OCI-LY7 (cell line): ENCODE data around the gene NRDC. TPM values are rescaled to one million over a fixed set of nuclear protein-coding genes. Genes with fewer than 3 reads are reported as not detected.

Experiments used
- BruUV-seq: library from RNA; stranded (reverse); fragments of 400-500 nt; replicated peaks from 2 replicates; lab custom pipeline; 2021; lab: Mats Ljungman, UMichigan
- CTCF ChIA-PET: fragments of 300-600 bp; sonication (Branson Sonifier 250); formaldehyde crosslinking; loops from one replicate; lab custom pipeline; 2022; ENCODE audit warnings: antibody characterized with exemption; ENCODE audit not compliant: unreplicated experiment; lab: Charles Lee
- POLR2A ChIA-PET: fragments of 300-600 bp; sonication (Branson Sonifier 250); formaldehyde crosslinking; loops from one replicate; lab custom pipeline; 2022; ENCODE audit warnings: antibody characterized with exemption; lab: Charles Lee
- DNase-seq: peaks from one replicate; pipeline ENCODE4 v3.0.0-alpha.2; 2015; ENCODE audit warnings: low spot score
- H2AFZ ChIP-seq: fragments of 200-600 bp; sonication (generic), shearing (Covaris generic); 2 replicates; pipeline ENCODE4 v1.6.1; 2014; ENCODE audit warnings: mild to moderate bottlenecking, antibody characterized with exemption, low read length, moderate library complexity
- H3K27ac ChIP-seq: fragments of 200-600 bp; sonication (generic); 2 replicates; pipeline ENCODE4 v1.5.1; 2014; ENCODE audit warnings: mixed run types, low read depth, mild to moderate bottlenecking, moderate library complexity, low read length, inconsistent platforms; ENCODE audit not compliant: poor library complexity, severe bottlenecking
- H3K36me3 ChIP-seq: fragments of 200-600 bp; sonication (generic); 2 replicates; pipeline ENCODE4 v1.6.1; 2014; ENCODE audit warnings: mild to moderate bottlenecking, antibody characterized with exemption, low read length, moderate library complexity, mixed read lengths; ENCODE audit not compliant: insufficient read depth
- H3K4me1 ChIP-seq: fragments of 200-600 bp; sonication (generic); 2 replicates; pipeline ENCODE4 v1.5.1; 2014; ENCODE audit warnings: mild to moderate bottlenecking, low read length; ENCODE audit not compliant: insufficient read depth, poor library complexity, severe bottlenecking
- H3K4me2 ChIP-seq: fragments of 200-600 bp; sonication (generic); 2 replicates; pipeline ENCODE4 v1.6.1; 2014; ENCODE audit warnings: mild to moderate bottlenecking, low read length
- H3K4me3 ChIP-seq: fragments of 200-600 bp; sonication (generic); 2 replicates; pipeline ENCODE4 v1.5.1; 2014; ENCODE audit warnings: mild to moderate bottlenecking, low read depth, low read length; ENCODE audit not compliant: poor library complexity, severe bottlenecking
- H3K79me2 ChIP-seq: fragments of 200-600 bp; sonication (generic); 2 replicates; pipeline ENCODE4 v1.6.1; 2016; ENCODE audit warnings: low read depth, mild to moderate bottlenecking, low read length, moderate library complexity, mixed read lengths; ENCODE audit not compliant: insufficient read depth
- H3K9me2 ChIP-seq: fragments of 200-600 bp; sonication (generic); 2 replicates; pipeline ENCODE4 v1.6.1; 2016; ENCODE audit warnings: mild to moderate bottlenecking, low read length, mixed read lengths; ENCODE audit not compliant: insufficient read depth
- H3K9me3 ChIP-seq: fragments of 200-600 bp; sonication (generic); 2 replicates; pipeline ENCODE4 v1.6.1; 2014; ENCODE audit warnings: mild to moderate bottlenecking, mixed run types, low read length, mixed read lengths
- H4K20me1 ChIP-seq: fragments of 200-600 bp; sonication (generic); 2 replicates; pipeline ENCODE4 v1.6.1; 2014; ENCODE audit warnings: mild to moderate bottlenecking, antibody characterized with exemption, low read length, moderate library complexity, mixed read lengths; ENCODE audit not compliant: insufficient read depth
- CTCF ChIP-seq: fragments of 200-600 bp; sonication (generic); conservative IDR thresholded peaks from 2 replicates; pipeline ENCODE4 v1.5.1; 2014; ENCODE audit warnings: mild to moderate bottlenecking, antibody characterized with exemption, low read length, moderate library complexity, mixed read lengths
- EZH2phosphoT487 ChIP-seq: fragments of 200-600 bp; sonication (generic); IDR thresholded peaks from 2 replicates; pipeline ENCODE4 v1.6.1; 2018; ENCODE audit warnings: low read depth, borderline replicate concordance, mild to moderate bottlenecking, mixed run types, antibody characterized with exemption, low read length, moderate library complexity, mixed read lengths
- intact Hi-C: fragments of 100-400 bp; cut with micrococcal nuclease; formaldehyde crosslinking; loops from one replicate; pipeline ENCODE4 v1.10.0; 2022; ENCODE audit not compliant: unreplicated experiment
- total RNA-seq, 2 experiments: library from RNA; depleted of rRNA in 1 of 2; stranded (reverse); fragments of >200 nt in 1 of 2; shearing (Covaris generic) in 1 of 2; gene quantifications; 2 replicates each; pipeline ENCODE4 v1.2.3, GENCODE V29; 2014 to 2022

The NRDC gene
- total RNA-seq, 2 experiments from 2014 or later = 48.0 to 162 TPM

- H3K27ac ChIP-seq = no peak overlapping the region
- H2AFZ ChIP-seq = no peak overlapping the region
- TF ChIP-seq CTCF (peak; percentile 95), EZH2phosphoT487 (no peak)
- H3K9me2 ChIP-seq = no peaks in the 10 kb centered on the region
- no peaks in the 10 kb centered on the region for H3K4me1 ChIP-seq
- peaks cover 88% of the 10 kb centered on the region for H3K36me3 ChIP-seq
- no TSS peak for BruUV-seq
- ChIA-PET POLR2A (interaction anchor here (0.5 to 1.7 kb wide), 12 partner anchors 11 to 574 kb away, joined by 3 to 5 read pairs (median 3); no protein-coding TSS in a partner anchor), CTCF (no interaction called here)
- peak; percentile 73 for DNase-seq
- H3K4me3 ChIP-seq = no peak overlapping the region
- intact Hi-C loops = loop anchor here (1.0 to 2.0 kb wide), 2 partner anchors 142 to 200 kb away; no protein-coding TSS in a partner anchor
- H3K9me3 ChIP-seq = no peaks in the 10 kb centered on the region
- no peaks in the 10 kb centered on the region for H3K79me2 ChIP-seq
- H4K20me1 ChIP-seq = no peaks in the 10 kb centered on the region
- H3K4me2 ChIP-seq = no peak overlapping the region
Measured at GRCh38 chr1:51768971-51769588, 109.4 kb downstream of the NRDC start.

GRCh38 chr1:51761351-51761750, 117.2 kb downstream of the NRDC start:
- H3K9me2 ChIP-seq = no peaks in the 10 kb centered on the region
- no peak overlapping the region for H2AFZ ChIP-seq
- H3K4me1 ChIP-seq = no peaks in the 10 kb centered on the region
- BruUV-seq = no TSS peak
- H3K27ac ChIP-seq = no peak overlapping the region
- no peak overlapping the region for H3K4me3 ChIP-seq
- no peaks in the 10 kb centered on the region for H3K79me2 ChIP-seq
- CTCF ChIA-PET = no interaction called here
- TF ChIP-seq CTCF (no peak), EZH2phosphoT487 (no peak)
- POLR2A ChIA-PET = interaction anchor here (0.7 to 1.2 kb wide), 3 partner anchors 11 to 1117 kb away, joined by 3 to 4 read pairs (median 3); no protein-coding TSS in a partner anchor
- no peak for DNase-seq
- H3K36me3 ChIP-seq = peaks cover 44% of the 10 kb centered on the region
- no peak overlapping the region for H3K4me2 ChIP-seq
- intact Hi-C loops = no loop called here
- H3K9me3 ChIP-seq = no peaks in the 10 kb centered on the region
- H4K20me1 ChIP-seq = no peaks in the 10 kb centered on the region

- H3K9me2 ChIP-seq = no peaks in the 10 kb centered on the region
- H3K27ac ChIP-seq = no peak overlapping the region
- TF ChIP-seq EZH2phosphoT487 = no peak
- no peak for TF ChIP-seq CTCF
- CTCF ChIA-PET = no interaction called here
- POLR2A ChIA-PET = interaction anchor here (0.7 to 1.2 kb wide), 4 partner anchors 10 to 1117 kb away, joined by 3 to 5 read pairs (median 4); no protein-coding TSS in a partner anchor
- no TSS peak for BruUV-seq
- no peaks in the 10 kb centered on the region for H3K4me1 ChIP-seq
- H3K79me2 ChIP-seq = no peaks in the 10 kb centered on the region
- H3K4me2 ChIP-seq = no peak overlapping the region
- intact Hi-C loops = no loop called here
- no peaks in the 10 kb centered on the region for H4K20me1 ChIP-seq
- DNase-seq = no peak
- no peak overlapping the region for H2AFZ ChIP-seq
- peaks cover 44% of the 10 kb centered on the region for H3K36me3 ChIP-seq
- H3K9me3 ChIP-seq = no peaks in the 10 kb centered on the region
- no peak overlapping the region for H3K4me3 ChIP-seq
Measured at GRCh38 chr1:51760872-51761271, 117.7 kb downstream of the NRDC start.
